Adipocyte (in vitro differentiated cells): ENCODE measurements around the gene CD82.

Source experiments
- DNase-seq: peaks from one replicate; pipeline ENCODE4 v3.0.0-alpha.2; 2015; ENCODE audit warnings: low read depth
- H3K27me3 ChIP-seq: replicated peaks from 2 replicates; pipeline ENCODE4 v1.7.0; 2013; ENCODE audit warnings: mild to moderate bottlenecking, low read length, moderate library complexity; ENCODE audit not compliant: control insufficient read depth, insufficient read depth
- H3K36me3 ChIP-seq: 2 replicates; pipeline ENCODE4 v1.7.0; 2013; ENCODE audit warnings: low read length, mild to moderate bottlenecking, moderate library complexity; ENCODE audit not compliant: control insufficient read depth, insufficient read depth, severe bottlenecking
- H3K4me1 ChIP-seq: 2 replicates; pipeline ENCODE4 v1.7.0; 2013; ENCODE audit warnings: mild to moderate bottlenecking, low read length, moderate library complexity; ENCODE audit not compliant: control insufficient read depth, insufficient read depth
- H3K4me3 ChIP-seq: 2 replicates; pipeline ENCODE4 v1.7.0; 2013; ENCODE audit warnings: mild to moderate bottlenecking, low read length, moderate library complexity
- H3K9ac ChIP-seq: 2 replicates; pipeline ENCODE4 v1.7.0; 2013; ENCODE audit warnings: mild to moderate bottlenecking, low read length, moderate library complexity
- H3K9me3 ChIP-seq: 2 replicates; pipeline ENCODE4 v1.7.0; 2013; ENCODE audit warnings: mild to moderate bottlenecking, low read length, moderate library complexity; ENCODE audit not compliant: control insufficient read depth

Gene CD82

DNA sequence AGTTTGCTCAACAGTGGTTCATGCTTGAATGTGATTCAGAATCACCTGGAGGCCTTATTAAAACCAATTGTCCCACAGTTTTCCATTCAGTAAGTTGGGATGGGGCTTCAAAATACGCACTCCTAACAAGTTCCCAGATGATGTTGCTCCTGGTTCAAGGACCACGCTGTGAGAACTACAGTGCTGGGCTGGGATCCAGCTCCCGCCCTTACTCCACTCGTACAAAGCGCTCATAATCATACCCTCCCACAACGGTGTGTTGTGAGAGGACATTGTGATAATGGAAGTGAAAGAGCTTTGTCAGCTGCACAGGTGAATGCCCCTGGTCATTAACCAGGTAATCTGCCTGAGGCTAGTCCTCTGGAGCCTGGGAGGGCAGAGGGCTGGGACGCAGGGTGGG is 1.3 kb upstream of the CD82 start:
- no peaks in the 10 kb centered on the region for H3K9me3 ChIP-seq
- H3K4me3 ChIP-seq, result peak overlapping the region; percentile 74
- H3K9ac ChIP-seq, result peak overlapping the region; percentile 91
- H3K27me3 ChIP-seq, result no peaks in the 10 kb centered on the region
- no peak for DNase-seq
- peaks cover 40% of the 10 kb centered on the region for H3K4me1 ChIP-seq
- H3K36me3 ChIP-seq, result no peaks in the 10 kb centered on the region

DNA sequence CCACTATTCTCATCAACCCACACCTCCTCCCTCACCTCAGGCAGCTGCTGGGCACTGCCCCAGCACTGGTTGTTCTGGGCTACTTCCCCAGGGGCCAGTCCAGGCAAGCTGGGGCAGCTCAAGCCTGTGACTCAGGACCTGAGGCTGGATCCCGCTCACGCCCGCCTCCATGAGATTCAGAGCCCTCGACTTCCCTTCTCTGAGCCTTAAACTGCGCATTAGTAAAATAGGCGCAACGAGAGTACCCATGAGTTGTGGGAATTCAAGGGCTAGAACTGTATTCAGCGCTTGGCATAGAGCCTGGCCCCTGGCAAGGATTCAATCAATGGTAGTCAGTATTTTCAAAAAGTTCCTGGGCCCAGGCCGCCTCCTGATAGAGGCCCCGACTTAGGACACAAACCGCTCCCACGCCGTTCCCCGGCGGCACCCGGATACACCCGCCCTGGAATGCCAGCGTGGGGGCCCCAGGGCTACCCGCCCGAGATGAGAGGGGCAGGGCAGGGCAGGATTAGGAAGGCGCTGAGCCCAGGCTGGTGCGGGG is 723 bp upstream of the CD82 start:
- Histone ChIP-seq H3K9me3 (no peaks in the 10 kb centered on the region), H3K9ac (peak overlapping the region; percentile 91), H3K4me3 (peak overlapping the region; percentile 74), H3K27me3 (no peaks in the 10 kb centered on the region), H3K36me3 (no peaks in the 10 kb centered on the region), H3K4me1 (peaks cover 45% of the 10 kb centered on the region)
- DNase-seq, result peak; percentile 89

DNA sequence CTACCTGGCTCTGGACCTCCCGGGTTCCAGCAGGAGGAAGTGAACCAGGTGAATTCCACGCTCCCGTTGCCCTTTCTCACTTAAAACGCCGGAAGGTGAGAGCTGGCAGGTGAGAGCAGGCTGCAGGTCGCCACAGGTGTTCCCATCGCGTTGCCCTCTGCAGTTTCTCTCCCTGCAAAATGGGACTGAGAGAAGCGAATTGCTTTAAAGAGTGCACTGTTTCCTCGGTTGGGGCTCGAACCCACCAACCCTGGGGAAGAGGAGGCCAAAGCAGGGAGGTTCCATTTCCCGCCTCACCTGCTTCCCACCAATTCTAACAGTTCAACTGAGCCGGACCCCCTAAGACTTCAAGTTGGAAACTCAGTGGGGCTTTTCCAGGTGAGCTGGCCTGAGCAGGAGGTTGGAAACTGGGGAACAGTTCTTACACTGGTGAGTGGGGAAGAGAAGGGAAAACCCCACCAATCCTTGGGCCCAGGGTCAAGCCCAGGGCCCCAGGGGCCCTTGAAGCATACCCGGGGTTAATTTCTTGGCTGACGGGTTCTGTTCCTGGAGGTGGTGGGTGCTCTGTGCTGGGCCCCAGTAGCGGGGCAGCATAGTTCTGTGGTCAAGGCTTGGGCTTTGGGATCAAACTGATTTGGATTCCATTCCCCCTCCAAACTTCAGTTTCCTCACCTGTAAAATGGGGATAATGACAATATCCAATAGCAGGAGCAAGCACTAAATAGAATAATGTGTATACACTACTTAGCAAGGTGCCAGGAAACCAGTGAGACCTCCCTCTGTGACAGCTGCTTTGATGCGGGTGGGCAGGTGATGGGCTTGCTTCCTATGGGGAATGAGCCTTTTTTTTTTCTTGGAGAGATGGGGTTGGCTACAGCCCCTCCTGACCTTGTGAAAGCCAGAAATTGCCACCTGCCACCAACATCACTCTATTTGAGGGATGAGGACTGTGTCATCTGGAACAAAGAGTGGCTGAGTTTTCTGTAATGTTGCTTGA is 788 bp downstream of the CD82 start:
- H3K9me3 ChIP-seq, result no peaks in the 10 kb centered on the region
- no peaks in the 10 kb centered on the region for H3K36me3 ChIP-seq
- H3K4me1 ChIP-seq, result peaks cover 50% of the 10 kb centered on the region
- H3K4me3 ChIP-seq, result peak overlapping the region; percentile 84
- peak overlapping the region; percentile 91 for H3K9ac ChIP-seq
- DNase-seq, result no peak
- no peaks in the 10 kb centered on the region for H3K27me3 ChIP-seq

DNA sequence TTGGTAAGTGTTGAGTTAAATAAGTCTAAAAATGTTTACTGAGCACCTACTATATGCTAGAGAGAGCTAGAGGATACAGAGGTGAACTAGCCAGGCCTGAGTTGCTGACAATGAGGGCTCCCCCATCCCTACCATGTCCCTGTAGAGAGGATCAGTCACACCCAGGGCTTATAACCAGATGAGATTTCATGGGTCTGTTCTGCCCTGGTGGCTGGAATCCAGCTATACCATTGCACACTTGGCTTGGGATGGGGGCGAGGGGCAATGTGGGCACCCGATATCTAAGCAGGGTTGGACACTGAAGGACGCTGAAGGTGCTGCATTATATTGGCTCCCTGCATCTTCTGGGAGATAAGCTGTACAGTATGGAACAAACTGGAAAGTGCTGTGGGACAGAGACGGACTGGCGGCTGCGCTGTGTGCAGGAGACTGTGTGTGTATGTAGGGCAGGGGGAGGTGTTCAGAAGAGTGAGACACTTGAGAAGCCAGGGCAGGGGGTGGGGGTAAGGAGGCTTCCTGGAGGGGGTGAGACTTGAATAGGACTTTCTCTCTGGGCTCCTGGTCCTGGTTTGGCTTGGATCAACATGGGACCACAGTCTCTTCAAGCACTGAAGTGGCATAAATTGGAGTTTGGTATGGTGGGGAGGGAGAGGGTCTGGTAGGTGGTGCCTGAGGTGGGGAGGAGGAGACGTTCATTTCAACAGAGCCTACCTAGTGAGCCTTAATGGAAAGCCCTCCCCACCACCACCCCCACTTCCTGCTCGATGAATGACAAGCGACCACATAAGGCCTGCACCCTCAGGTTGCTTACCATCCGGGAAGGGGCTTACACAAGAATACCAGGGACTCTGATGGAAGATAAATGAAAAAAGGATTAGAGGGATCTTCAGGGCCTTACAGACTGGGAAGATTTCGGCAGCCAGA is 1.8 kb downstream of the CD82 start:
- Histone ChIP-seq H3K36me3 (no peaks in the 10 kb centered on the region), H3K4me3 (no peak overlapping the region), H3K9me3 (no peaks in the 10 kb centered on the region), H3K4me1 (peaks cover 50% of the 10 kb centered on the region), H3K27me3 (no peaks in the 10 kb centered on the region), H3K9ac (no peak overlapping the region)
- peak; percentile 28 for DNase-seq

DNA sequence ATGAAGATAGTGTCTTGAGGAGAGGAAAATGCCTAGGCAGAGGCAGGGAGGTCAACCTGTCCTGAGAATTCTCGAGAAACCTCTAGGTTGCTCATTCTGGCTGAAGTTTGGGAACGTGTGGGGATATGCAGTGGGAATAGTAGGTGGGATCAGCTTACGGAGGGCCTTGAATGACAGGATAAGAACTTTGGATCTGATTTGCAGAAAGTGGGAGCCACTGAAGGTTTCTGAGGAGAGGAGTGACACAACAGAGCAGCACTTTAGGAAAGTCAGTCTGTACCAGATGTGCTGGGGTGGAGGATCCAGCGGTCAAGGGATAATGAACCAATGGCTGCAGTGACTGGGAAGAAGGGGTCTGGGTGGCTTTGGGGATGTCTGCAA is 2.4 kb downstream of the CD82 start:
- Histone ChIP-seq H3K9me3 (no peaks in the 10 kb centered on the region), H3K9ac (no peak overlapping the region), H3K4me3 (no peak overlapping the region), H3K36me3 (no peaks in the 10 kb centered on the region), H3K4me1 (peaks cover 50% of the 10 kb centered on the region), H3K27me3 (no peaks in the 10 kb centered on the region)
- DNase-seq, result no peak

DNA sequence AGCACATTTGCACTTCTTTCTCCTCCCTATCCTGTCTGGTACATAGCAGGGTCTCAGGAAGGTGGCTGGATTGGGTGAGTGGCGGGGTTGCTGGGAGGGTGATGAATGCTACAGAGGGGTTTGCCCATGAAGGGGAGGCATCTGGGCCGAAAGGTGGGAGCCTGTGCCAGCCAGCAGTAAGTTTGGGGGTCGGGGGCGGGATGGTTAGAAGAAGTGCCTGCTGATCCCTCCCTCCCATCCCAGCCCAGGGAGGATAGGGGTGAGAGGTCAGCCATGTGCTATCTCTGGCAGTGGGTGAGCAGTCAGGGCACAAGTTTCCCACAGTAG is 2.8 kb downstream of the CD82 start:
- Histone ChIP-seq H3K27me3 (no peaks in the 10 kb centered on the region), H3K9ac (peak overlapping the region; percentile 71), H3K36me3 (no peaks in the 10 kb centered on the region), H3K4me3 (no peak overlapping the region), H3K9me3 (no peaks in the 10 kb centered on the region), H3K4me1 (peaks cover 50% of the 10 kb centered on the region)
- DNase-seq, result no peak

DNA sequence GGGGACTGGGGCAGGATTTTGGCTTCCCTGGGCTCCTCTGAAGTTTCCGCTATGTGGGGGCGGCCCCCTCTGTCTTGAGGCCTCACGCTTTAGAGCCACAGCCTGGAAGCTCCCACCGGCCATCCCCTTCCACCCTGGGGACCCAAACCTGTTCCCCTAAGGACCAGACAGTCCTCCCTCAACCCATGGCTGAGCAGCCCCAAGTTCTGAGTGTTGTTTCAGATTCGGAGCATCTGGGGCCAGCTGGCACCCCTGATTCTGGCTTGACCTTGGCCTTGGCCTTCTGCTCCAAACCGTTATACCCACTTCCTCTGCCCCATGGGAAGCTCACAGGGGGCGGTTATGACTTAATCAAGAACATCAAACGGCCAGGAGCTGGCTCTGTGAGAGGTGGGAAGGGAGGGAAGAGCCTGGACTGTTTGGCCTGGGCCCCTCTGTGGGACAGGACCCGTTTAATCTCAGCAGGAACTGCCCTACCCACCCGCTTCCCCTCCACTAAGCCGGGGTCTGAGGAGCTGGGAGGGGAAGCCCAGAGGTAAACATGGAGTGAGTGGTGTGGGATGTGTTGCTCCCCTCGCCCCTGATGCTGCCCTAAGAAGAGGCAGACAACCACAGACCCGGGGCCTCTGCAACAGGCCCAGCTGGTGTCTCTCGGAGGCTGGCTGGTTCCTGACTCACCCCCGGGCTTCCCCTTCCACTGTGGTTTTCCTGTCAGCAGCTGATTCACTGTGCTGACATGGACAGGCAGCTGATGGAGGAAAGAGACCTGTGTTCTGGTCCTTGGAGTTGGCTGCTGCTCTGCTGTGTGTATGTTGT is 3.4 kb downstream of the CD82 start:
- H3K36me3 ChIP-seq, result no peaks in the 10 kb centered on the region
- no peaks in the 10 kb centered on the region for H3K9me3 ChIP-seq
- no peak overlapping the region for H3K4me3 ChIP-seq
- no peaks in the 10 kb centered on the region for H3K27me3 ChIP-seq
- peaks cover 49% of the 10 kb centered on the region for H3K4me1 ChIP-seq
- H3K9ac ChIP-seq, result peak overlapping the region; percentile 71
- DNase-seq, result peak; percentile 93

DNA sequence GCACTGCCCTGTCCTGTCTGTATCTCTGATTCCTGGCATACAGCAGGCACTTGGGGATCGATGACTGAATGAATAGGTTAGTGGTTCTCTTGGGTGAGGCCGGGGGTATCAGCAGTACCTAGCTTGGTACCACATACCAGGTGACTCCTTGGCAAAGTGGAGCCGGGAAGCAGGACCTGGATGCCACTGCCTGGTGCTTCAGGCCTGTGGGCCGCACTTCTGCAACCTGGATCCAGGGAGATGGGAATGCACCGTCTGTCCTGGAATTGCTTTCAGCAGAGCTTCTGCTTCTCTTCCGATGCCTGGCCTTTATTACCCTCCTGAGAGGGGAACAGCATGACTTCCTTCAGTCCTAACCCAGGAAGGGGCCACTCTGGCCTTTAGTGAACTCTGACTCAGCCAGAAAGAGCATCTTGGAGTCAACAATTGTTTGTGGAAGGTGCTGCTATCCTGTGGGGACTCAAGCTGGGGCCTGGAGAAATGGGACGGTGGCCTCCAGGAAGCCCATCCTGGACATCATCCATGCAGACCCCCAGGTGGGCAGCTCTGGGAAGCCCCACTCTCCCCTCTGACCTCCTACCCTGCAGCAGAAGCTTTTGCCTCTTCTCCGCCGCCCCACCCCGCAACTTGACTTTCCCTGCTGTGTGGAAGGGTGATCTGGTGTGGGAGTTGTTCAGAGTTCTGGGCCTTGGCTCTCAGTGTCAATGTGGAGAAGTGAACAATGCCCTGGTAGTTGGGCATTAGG is 5.1 kb downstream of the CD82 start:
- Histone ChIP-seq H3K9me3 (no peaks in the 10 kb centered on the region), H3K27me3 (no peaks in the 10 kb centered on the region), H3K4me1 (peaks cover 55% of the 10 kb centered on the region), H3K36me3 (no peaks in the 10 kb centered on the region), H3K4me3 (no peak overlapping the region), H3K9ac (no peak overlapping the region)
- no peak for DNase-seq

DNA sequence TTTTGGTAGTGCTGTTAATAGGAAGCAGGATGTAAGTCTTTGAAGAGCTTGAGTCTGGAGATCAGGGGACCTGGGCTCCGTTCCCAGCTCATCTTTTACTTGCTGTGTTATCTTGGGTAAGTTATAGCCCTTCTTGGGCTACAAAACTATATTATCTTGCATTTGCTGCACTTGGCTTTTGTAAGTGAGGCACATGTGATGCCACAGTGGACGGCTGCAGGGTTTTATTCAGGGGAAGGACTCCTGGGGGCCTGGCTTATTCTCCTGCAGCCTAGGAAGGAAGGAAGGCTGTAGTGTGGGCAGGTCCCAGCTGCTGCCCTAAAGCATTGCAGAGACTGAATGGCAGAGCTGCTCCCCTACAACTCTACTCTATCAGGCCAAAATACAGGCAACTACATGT is 6.4 kb downstream of the CD82 start:
- Histone ChIP-seq H3K9ac (no peak overlapping the region), H3K27me3 (no peaks in the 10 kb centered on the region), H3K36me3 (no peaks in the 10 kb centered on the region), H3K9me3 (no peaks in the 10 kb centered on the region), H3K4me3 (no peak overlapping the region), H3K4me1 (peaks cover 50% of the 10 kb centered on the region)
- DNase-seq, result no peak

DNA sequence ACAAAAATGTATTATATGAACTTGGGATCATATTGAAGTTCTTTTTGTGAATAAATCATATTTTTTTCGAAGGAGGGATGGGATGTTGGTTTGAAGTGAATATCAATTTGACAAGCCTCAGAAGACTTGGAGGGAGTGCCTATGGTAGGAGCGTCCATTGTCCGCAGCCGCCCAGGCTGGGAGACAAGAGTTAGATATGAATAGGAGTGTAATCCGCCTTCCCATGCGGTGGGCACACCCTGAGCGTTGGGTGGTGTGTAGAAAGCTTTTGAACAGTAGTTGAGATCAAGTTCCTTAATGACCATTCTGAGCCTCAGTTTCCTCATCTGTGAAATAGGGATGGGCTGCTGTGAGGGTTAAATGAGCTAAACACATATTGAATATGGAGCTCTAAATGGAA is 7.0 kb downstream of the CD82 start:
- no peaks in the 10 kb centered on the region for H3K9me3 ChIP-seq
- H3K36me3 ChIP-seq, result no peaks in the 10 kb centered on the region
- no peak overlapping the region for H3K4me3 ChIP-seq
- peaks cover 50% of the 10 kb centered on the region for H3K4me1 ChIP-seq
- no peak for DNase-seq
- no peak overlapping the region for H3K9ac ChIP-seq
- no peaks in the 10 kb centered on the region for H3K27me3 ChIP-seq
